Panc1 (cell line): ENCODE measurements around the gene RASGEF1C. TPM values are rescaled to one million over a fixed set of nuclear protein-coding genes. Genes with fewer than 3 reads are reported as not detected.

Source experiments
- ATAC-seq: fragments of 200-7000 bp; cut with Tn5 transposase; 2 replicates; pipeline ENCODE4 v1.9.1; 2020; ENCODE audit warnings: mild to moderate bottlenecking, moderate library complexity
- BruUV-seq: library from RNA; stranded (reverse); fragments of 400-500 nt; replicated peaks from 2 replicates; lab custom pipeline; 2021; lab: Mats Ljungman, UMichigan
- CTCF ChIA-PET: fragments of 300-600 bp; sonication (Branson Sonifier 250); formaldehyde crosslinking; loops from one replicate; lab custom pipeline; 2022; ENCODE audit warnings: antibody characterized with exemption; lab: Charles Lee
- POLR2A ChIA-PET: fragments of 300-600 bp; sonication (Branson Sonifier 250); formaldehyde crosslinking; loops from one replicate; lab custom pipeline; 2022; ENCODE audit warnings: antibody characterized with exemption; lab: Charles Lee
- DNase-seq: peaks from one replicate; pipeline ENCODE4 v3.0.0-alpha.2; 2010; ENCODE audit warnings: low read depth, low spot score
- H3K27ac ChIP-seq: 2 replicates; pipeline ENCODE4 v1.5.1; 2011; ENCODE audit warnings: mild to moderate bottlenecking, low read length, inconsistent platforms
- H3K27me3 ChIP-seq: fragments of 200-500 bp; sonication (Bioruptor generic); 2 replicates; pipeline ENCODE4 v1.6.0; 2014; ENCODE audit warnings: low read length, inconsistent platforms; ENCODE audit not compliant: control insufficient read depth, insufficient read depth
- H3K36me3 ChIP-seq: fragments of 200-500 bp; sonication (Bioruptor generic); 2 replicates; pipeline ENCODE4 v1.5.1; 2014; ENCODE audit warnings: inconsistent platforms, mild to moderate bottlenecking, low read length, moderate library complexity; ENCODE audit not compliant: control insufficient read depth, insufficient read depth
- H3K4me1 ChIP-seq: 2 replicates; pipeline ENCODE4 v1.5.1; 2011; ENCODE audit warnings: inconsistent platforms, mild to moderate bottlenecking, low read length, moderate library complexity; ENCODE audit not compliant: control insufficient read depth, insufficient read depth
- H3K4me3 ChIP-seq, 2 experiments: 2 replicates each; pipeline ENCODE4 v1.5.1; 2011 to 2012; ENCODE audit warnings: low read depth in 2 of 2, low read length in 2 of 2, mild to moderate bottlenecking in 2 of 2, inconsistent platforms in 1 of 2, moderate library complexity in 1 of 2
- H3K9me3 ChIP-seq: fragments of 200-500 bp; sonication (Bioruptor generic); 2 replicates; pipeline ENCODE4 v1.5.1; 2014; ENCODE audit warnings: low read depth, mild to moderate bottlenecking, inconsistent platforms, low read length, moderate library complexity; ENCODE audit not compliant: control insufficient read depth, insufficient read depth
- POLR2AphosphoS5 ChIP-seq: IDR thresholded peaks from 2 replicates; pipeline ENCODE4 v1.6.1; 2012; ENCODE audit warnings: mild to moderate bottlenecking, low read depth, low read length, moderate library complexity
- SIN3A ChIP-seq: IDR thresholded peaks from 2 replicates; pipeline ENCODE4 v1.6.1; 2012; ENCODE audit warnings: low read depth, mild to moderate bottlenecking, low read length, moderate library complexity, borderline replicate concordance; ENCODE audit not compliant: insufficient read depth
- TCF7L2 ChIP-seq: IDR thresholded peaks from 2 replicates; pipeline ENCODE4 v1.6.1; 2011; ENCODE audit warnings: mild to moderate bottlenecking, low read depth, low read length, inconsistent platforms
- in situ Hi-C: cut with HindIII; loops from 2 replicates; pipeline ENCODE4 v1.10.0; 2016; ENCODE audit warnings: low sequenced_read_pairs, low pct_unique_long_range_greater_than_20kb
- intact Hi-C: fragments of 100-400 bp; cut with micrococcal nuclease; formaldehyde crosslinking; loops from one replicate; pipeline ENCODE4 v1.10.0; 2022; ENCODE audit not compliant: unreplicated experiment
- total RNA-seq: library from RNA; stranded (reverse); gene quantifications from one replicate; pipeline ENCODE4 v1.2.1, GENCODE V29; 2021; ENCODE audit not compliant: unreplicated experiment
- TF ChIP-seq, protein P1 (sequence below), 2 experiments: IDR thresholded peaks; 2 replicates each; pipeline ENCODE4 v1.6.1; 2011 to 2012; ENCODE audit warnings: low read depth in 2 of 2, control low read depth in 1 of 2, low read length in 1 of 2, mild to moderate bottlenecking in 1 of 2, moderate library complexity in 1 of 2; ENCODE audit not compliant: insufficient read depth in 1 of 2
- TF ChIP-seq, protein P2 (sequence below): fragments of 450-650 bp; IDR thresholded peaks from 2 replicates; pipeline ENCODE4 v1.5.1; 2017; ENCODE audit warnings: mild to moderate bottlenecking

Gene RASGEF1C
- total RNA-seq, 1 experiment from 2014 or later: 0.49 TPM

DNA sequence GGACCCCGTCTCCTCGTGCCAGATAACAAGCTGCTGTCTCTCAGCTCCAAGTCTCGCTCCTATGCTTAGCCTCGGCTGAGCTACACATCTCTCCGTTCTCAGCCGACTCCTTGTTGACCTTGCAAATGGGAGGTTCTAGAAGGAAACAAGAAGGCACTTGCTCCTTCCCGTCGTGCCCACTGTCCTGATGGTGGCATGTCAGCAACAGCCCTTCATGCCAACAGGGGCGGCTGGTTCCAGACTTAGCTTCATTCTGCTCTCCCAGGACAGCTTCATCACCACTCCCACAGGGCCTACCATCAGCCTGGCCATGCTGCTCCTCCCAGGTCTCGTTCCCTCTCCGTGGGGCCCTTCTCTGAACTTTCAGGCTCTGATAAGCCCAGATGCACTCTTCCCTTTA lies 13.0 kb upstream of the RASGEF1C start:
- H3K4me1 ChIP-seq: no peaks in the 10 kb centered on the region
- POLR2A ChIA-PET: no interaction called here
- in situ Hi-C loops (no loop called here), intact Hi-C loops (no loop called here)
- CTCF ChIA-PET: interaction anchor here (0.6 kb wide), 1 partner anchor 258 kb away, joined by 5 read pairs; no protein-coding TSS in a partner anchor
- no peak overlapping the region for H3K4me3 ChIP-seq
- BruUV-seq: no TSS peak
- H3K27me3 ChIP-seq: no peaks in the 10 kb centered on the region
- H3K9me3 ChIP-seq: no peaks in the 10 kb centered on the region
- no peak for TF ChIP-seq TCF7L2
- no peak for TF ChIP-seq SIN3A
- TF ChIP-seq, protein P1, sequence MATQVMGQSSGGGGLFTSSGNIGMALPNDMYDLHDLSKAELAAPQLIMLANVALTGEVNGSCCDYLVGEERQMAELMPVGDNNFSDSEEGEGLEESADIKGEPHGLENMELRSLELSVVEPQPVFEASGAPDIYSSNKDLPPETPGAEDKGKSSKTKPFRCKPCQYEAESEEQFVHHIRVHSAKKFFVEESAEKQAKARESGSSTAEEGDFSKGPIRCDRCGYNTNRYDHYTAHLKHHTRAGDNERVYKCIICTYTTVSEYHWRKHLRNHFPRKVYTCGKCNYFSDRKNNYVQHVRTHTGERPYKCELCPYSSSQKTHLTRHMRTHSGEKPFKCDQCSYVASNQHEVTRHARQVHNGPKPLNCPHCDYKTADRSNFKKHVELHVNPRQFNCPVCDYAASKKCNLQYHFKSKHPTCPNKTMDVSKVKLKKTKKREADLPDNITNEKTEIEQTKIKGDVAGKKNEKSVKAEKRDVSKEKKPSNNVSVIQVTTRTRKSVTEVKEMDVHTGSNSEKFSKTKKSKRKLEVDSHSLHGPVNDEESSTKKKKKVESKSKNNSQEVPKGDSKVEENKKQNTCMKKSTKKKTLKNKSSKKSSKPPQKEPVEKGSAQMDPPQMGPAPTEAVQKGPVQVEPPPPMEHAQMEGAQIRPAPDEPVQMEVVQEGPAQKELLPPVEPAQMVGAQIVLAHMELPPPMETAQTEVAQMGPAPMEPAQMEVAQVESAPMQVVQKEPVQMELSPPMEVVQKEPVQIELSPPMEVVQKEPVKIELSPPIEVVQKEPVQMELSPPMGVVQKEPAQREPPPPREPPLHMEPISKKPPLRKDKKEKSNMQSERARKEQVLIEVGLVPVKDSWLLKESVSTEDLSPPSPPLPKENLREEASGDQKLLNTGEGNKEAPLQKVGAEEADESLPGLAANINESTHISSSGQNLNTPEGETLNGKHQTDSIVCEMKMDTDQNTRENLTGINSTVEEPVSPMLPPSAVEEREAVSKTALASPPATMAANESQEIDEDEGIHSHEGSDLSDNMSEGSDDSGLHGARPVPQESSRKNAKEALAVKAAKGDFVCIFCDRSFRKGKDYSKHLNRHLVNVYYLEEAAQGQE (IDR thresholded peaks at IDR 0.05; ENCODE audit: insufficient read depth in 1 of 2, low read depth in 2 of 2, low read length in 1 of 2): no peak
- TF ChIP-seq, protein P2, sequence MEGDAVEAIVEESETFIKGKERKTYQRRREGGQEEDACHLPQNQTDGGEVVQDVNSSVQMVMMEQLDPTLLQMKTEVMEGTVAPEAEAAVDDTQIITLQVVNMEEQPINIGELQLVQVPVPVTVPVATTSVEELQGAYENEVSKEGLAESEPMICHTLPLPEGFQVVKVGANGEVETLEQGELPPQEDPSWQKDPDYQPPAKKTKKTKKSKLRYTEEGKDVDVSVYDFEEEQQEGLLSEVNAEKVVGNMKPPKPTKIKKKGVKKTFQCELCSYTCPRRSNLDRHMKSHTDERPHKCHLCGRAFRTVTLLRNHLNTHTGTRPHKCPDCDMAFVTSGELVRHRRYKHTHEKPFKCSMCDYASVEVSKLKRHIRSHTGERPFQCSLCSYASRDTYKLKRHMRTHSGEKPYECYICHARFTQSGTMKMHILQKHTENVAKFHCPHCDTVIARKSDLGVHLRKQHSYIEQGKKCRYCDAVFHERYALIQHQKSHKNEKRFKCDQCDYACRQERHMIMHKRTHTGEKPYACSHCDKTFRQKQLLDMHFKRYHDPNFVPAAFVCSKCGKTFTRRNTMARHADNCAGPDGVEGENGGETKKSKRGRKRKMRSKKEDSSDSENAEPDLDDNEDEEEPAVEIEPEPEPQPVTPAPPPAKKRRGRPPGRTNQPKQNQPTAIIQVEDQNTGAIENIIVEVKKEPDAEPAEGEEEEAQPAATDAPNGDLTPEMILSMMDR: no peak
- TF ChIP-seq POLR2AphosphoS5: no peak
- no peak for ATAC-seq
- no peaks in the 10 kb centered on the region for H3K36me3 ChIP-seq
- H3K27ac ChIP-seq: no peak overlapping the region
- DNase-seq: no peak

DNA sequence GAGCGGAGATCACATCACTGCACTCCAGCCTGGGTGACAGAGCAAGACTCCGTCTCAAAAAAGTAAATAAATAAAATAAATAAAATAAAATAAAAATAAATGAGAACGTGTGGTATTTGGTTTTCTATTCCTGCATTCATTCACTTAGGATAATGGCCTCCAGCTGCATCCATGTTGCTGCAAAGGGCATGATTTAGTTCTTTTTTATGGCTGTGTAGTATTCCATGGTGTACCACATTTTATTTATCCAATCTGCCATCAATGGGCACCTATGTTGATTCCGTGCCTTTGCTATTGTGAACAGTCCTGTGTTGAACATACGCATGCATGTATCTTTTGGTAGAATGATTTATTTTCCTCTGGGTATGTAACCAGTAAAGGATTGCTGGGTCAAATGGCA lies 8.8 kb upstream of the RASGEF1C start:
- ChIA-PET CTCF (no interaction called here), POLR2A (no interaction called here)
- Histone ChIP-seq H3K9me3 (no peaks in the 10 kb centered on the region), H3K27ac (no peak overlapping the region), H3K4me1 (no peaks in the 10 kb centered on the region), H3K4me3 (no peak overlapping the region), H3K27me3 (no peaks in the 10 kb centered on the region), H3K36me3 (no peaks in the 10 kb centered on the region)
- in situ Hi-C loops: no loop called here
- ATAC-seq (no peak), DNase-seq (no peak)
- no TSS peak for BruUV-seq
- intact Hi-C loops: no loop called here
- TF ChIP-seq, protein P2: no peak
- TF ChIP-seq TCF7L2 (no peak), POLR2AphosphoS5 (no peak), SIN3A (no peak)
- TF ChIP-seq, protein P1 (IDR thresholded peaks at IDR 0.05; ENCODE audit: insufficient read depth in 1 of 2, low read depth in 2 of 2, low read length in 1 of 2): no peak
